Measurements from ENCODE around the gene SKAP2. TPM values are rescaled to one million over a fixed set of nuclear protein-coding genes. Genes with fewer than 3 reads are reported as not detected.

SKAP2 gene
- total RNA-seq, 1 donor from 2014 or later: 11.7 TPM

- Mint-ChIP-seq H3K27me3 (ENCODE audit: unreplicated experiment) (peaks cover 57% of the 10 kb centered on the region), H3K4me1 (ENCODE audit: unreplicated experiment) (peaks cover 2% of the 10 kb centered on the region), H3K36me3 (ENCODE audit: unreplicated experiment) (no peaks in the 10 kb centered on the region), H3K27ac (ENCODE audit: unreplicated experiment) (no peak overlapping the region), H3K4me3 (ENCODE audit: unreplicated experiment) (no peak overlapping the region), H3K9me3 (ENCODE audit: unreplicated experiment) (no peaks in the 10 kb centered on the region)
- no peak for DNase-seq (ENCODE audit: extremely low spot score, unreplicated experiment)
- no peak for TF ChIP-seq CTCF (IDR thresholded peaks at IDR 0.05)
Measured at GRCh38 chr7:26664735-26665416, 199.5 kb downstream of the SKAP2 start.

GRCh38 chr7:26664274-26664673, 200.1 kb downstream of the SKAP2 start:
- H3K27ac Mint-ChIP-seq (ENCODE audit: unreplicated experiment): no peak overlapping the region
- no peak overlapping the region for H3K4me3 Mint-ChIP-seq (ENCODE audit: unreplicated experiment)
- no peaks in the 10 kb centered on the region for H3K36me3 Mint-ChIP-seq (ENCODE audit: unreplicated experiment)
- no peaks in the 10 kb centered on the region for H3K9me3 Mint-ChIP-seq (ENCODE audit: unreplicated experiment)
- peaks cover 2% of the 10 kb centered on the region for H3K4me1 Mint-ChIP-seq (ENCODE audit: unreplicated experiment)
- peaks cover 61% of the 10 kb centered on the region for H3K27me3 Mint-ChIP-seq (ENCODE audit: unreplicated experiment)
- no peak for DNase-seq (ENCODE audit: extremely low spot score, unreplicated experiment)
- no peak for TF ChIP-seq CTCF (IDR thresholded peaks at IDR 0.05)

GRCh38 chr7:26663874-26664273, 200.5 kb downstream of the SKAP2 start:
- Mint-ChIP-seq H3K4me1 (ENCODE audit: unreplicated experiment) (peaks cover 2% of the 10 kb centered on the region), H3K9me3 (ENCODE audit: unreplicated experiment) (no peaks in the 10 kb centered on the region), H3K4me3 (ENCODE audit: unreplicated experiment) (no peak overlapping the region)

GRCh38 chr7:26662646-26663045, 201.7 kb downstream of the SKAP2 start:
- peaks cover 2% of the 10 kb centered on the region for H3K4me1 Mint-ChIP-seq (ENCODE audit: unreplicated experiment)
- H3K4me3 Mint-ChIP-seq (ENCODE audit: unreplicated experiment): no peak overlapping the region
- no peak for DNase-seq (ENCODE audit: extremely low spot score, unreplicated experiment)
- no peak for TF ChIP-seq CTCF (IDR thresholded peaks at IDR 0.05)
- peaks cover 76% of the 10 kb centered on the region for H3K27me3 Mint-ChIP-seq (ENCODE audit: unreplicated experiment)
- H3K27ac Mint-ChIP-seq (ENCODE audit: unreplicated experiment): no peak overlapping the region
- no peaks in the 10 kb centered on the region for H3K9me3 Mint-ChIP-seq (ENCODE audit: unreplicated experiment)
- H3K36me3 Mint-ChIP-seq (ENCODE audit: unreplicated experiment): no peaks in the 10 kb centered on the region

More at GRCh38 chr7:26663874-26664273, 200.5 kb downstream of the SKAP2 start:
- Mint-ChIP-seq H3K27me3 (ENCODE audit: unreplicated experiment) (peaks cover 65% of the 10 kb centered on the region), H3K27ac (ENCODE audit: unreplicated experiment) (no peak overlapping the region), H3K36me3 (ENCODE audit: unreplicated experiment) (no peaks in the 10 kb centered on the region)
- no peak for TF ChIP-seq CTCF (IDR thresholded peaks at IDR 0.05)
- no peak for DNase-seq (ENCODE audit: extremely low spot score, unreplicated experiment)

GRCh38 chr7:26659121-26659520, 205.3 kb downstream of the SKAP2 start:
- TF ChIP-seq CTCF (IDR thresholded peaks at IDR 0.05): no peak
- no peak for DNase-seq (ENCODE audit: extremely low spot score, unreplicated experiment)
- Mint-ChIP-seq H3K36me3 (ENCODE audit: unreplicated experiment) (no peaks in the 10 kb centered on the region), H3K27me3 (ENCODE audit: unreplicated experiment) (peaks cover 79% of the 10 kb centered on the region), H3K4me3 (ENCODE audit: unreplicated experiment) (no peak overlapping the region), H3K9me3 (ENCODE audit: unreplicated experiment) (no peaks in the 10 kb centered on the region), H3K27ac (ENCODE audit: unreplicated experiment) (no peak overlapping the region), H3K4me1 (ENCODE audit: unreplicated experiment) (no peaks in the 10 kb centered on the region)

All from osteocyte (in vitro differentiated cells).